Middle frontal gyrus (tissue), 1 donor: ENCODE data around the gene KRT81.
A peak's percentile ranks its signal among the peaks of the same experiment; 100 is the strongest.

Source experiments
- DNase-seq: peaks from one replicate; pipeline ENCODE4 v3.0.0-alpha.2; 2015; ENCODE audit warnings: low spot score; ENCODE audit errors: extremely low spot score

The KRT81 gene

GRCh38 chr12:52291267-52291935 lies at the start of gene KRT81:
TSS of gene KRT81 (minus strand) at chr12:52291534. CDS start at chr12:52291465, 69 bp downstream.
- no peak for DNase-seq

GRCh38 chr12:52338241-52338960 lies 47.1 kb upstream of the KRT81 start:
- DNase-seq = no peak

DNA sequence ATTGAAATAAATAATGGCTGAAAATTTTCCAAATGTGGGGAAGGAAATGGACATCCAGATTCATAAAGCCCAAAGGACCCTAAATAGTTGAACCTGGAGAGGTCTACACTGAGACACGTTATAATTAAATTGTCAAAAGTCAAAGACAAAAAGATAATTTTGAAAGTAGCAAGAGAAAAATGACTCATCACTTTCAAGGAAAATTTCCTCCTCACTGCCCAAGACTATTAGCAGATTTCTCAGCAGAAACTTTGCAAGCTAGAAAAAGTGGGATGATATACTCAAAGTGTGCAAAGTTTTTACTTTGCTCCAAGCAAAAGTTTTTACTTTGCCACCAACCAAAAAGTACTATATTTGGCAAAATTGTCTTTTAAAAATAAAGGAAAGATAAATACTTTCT lies 45.7 kb upstream of the KRT81 start:
- no peak for DNase-seq

DNA sequence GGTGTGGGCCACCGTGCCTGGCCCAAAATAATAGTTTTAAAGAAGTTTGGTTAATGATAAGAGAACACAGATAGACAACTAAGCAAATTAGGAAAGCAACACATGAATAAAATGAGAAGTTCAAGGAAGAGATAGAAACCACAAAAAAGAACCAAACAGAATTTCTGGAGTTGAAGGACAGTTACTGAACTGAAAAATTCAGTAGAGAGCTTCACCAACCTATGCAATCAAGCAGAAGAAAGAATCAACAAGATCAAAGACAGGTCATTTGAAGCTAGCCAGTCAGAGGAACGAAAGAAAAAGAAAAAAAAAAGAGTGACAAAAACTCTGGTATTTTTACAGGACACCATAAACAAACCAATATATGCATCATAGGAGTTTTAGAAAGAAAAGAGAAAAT lies 45.3 kb upstream of the KRT81 start:
- no peak for DNase-seq

DNA sequence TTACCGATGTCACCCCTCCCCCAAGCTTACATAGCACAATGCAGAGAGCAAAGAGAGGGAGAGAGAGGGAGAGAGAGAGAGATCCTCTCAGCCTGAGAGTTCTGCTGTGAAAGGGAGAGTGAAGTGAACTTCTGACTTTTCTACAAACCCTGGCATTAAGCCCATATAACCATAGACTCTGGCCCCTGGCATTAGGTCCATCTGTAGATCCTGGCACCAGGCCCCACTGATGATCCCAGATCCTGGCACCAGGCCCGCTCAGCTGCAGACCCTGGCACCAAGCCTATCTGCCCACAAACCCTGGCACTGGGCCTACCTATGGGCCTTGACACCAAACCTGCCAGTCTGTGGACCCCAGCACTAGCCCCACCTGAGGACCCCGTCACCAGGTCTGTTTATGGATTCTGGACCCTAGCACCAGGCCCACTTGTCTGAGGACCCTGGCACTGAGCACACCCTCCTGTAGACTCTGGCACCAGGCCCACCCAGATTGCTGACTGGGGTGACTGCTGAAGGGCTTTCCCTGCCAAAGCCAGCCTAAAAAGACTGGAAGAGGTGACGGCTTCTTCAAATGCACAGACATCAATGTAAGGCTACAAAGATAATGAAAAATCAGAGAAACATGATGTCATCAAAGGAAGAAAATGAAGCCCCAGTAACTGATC lies 44.4 kb upstream of the KRT81 start:
- DNase-seq = no peak

- no peak for DNase-seq
Observed at GRCh38 chr12:52334185-52334584, 42.9 kb upstream of the KRT81 start.

- DNase-seq = no peak
Observed at GRCh38 chr12:52333321-52333720, 42.0 kb upstream of the KRT81 start.

- no peak for DNase-seq
Observed at GRCh38 chr12:52332381-52332780, 41.0 kb upstream of the KRT81 start.

DNA sequence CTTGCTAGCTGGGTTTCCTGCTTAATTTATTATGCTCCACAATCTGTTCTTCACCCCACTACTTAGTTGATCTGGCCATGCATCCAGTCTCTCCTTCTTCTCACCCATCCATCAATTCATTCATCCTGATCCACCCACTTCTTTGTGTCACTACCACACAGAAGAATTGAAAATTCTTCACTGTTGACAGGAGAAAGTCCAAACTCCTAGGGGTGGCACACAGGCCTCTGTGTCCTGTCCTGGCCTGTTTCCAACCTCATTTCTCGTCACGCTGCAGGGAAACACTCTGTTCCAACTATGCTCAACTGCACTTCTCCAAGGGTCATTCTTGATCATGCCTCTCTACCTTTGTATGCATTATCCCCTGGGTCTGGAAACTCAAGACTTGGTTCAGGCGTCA lies 40.5 kb upstream of the KRT81 start:
- no peak for DNase-seq

DNA sequence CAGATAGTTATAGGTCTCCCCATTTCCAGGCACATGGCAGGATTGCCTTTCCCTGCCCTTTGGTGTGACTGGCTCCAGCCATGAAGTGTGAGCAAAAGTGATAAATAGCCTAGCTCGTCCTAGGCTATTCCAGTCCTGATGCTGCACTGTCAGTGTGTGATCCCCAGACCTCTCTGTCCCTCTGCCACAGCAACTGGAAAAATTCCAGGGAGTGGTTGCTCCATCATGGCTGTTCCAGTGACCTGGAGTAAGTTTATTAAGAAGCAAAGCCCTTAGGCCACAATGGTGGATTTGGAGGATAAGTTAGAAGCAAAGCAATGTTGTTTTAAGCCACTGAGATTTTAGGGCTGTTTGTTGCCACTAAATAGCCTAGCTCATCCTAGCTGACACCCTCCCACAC lies 39.7 kb upstream of the KRT81 start:
- DNase-seq = no peak

GRCh38 chr12:52327830-52328500 lies 36.6 kb upstream of the KRT81 start:
- DNase-seq = no peak

GRCh38 chr12:52327052-52327829 lies 35.9 kb upstream of the KRT81 start:
- DNase-seq = peak; percentile 65

GRCh38 chr12:52324153-52324444 lies 32.8 kb upstream of the KRT81 start:
- DNase-seq = no peak

DNA sequence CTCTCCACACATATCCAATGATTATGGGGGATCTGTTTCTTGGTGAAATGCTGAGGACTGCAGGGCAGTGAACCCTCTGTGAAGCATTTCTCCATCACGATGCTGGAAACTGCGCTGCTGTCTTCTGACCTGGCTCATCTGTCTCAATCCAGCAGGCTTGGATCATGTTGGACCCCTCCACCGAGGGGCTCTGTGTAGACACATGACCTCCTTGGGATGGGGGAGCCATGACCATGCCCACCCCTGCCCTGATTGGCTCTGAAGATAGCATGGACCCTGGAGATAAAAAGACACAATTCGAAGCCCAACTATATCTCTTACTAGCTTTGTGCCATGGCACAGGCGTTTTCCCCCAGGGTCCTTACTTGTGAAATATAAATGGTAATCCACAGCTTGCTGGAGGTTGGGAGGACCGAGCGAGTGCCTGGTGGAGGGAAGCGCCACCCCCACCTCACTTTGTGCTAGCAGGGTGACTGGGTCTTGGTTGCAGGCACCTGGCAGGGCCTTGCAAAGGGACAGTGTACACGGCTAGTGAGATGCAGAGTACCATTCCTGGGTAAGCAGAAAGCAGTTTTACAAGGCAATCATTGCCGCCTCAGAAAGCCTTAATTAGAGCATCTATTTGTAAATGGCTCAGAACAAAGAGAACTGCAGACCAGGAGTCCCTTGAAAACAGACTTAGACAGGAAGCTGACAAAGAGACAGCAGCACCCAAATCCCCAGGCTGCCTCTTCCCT lies 32.2 kb upstream of the KRT81 start:
- DNase-seq = no peak

GRCh38 chr12:52323001-52323400 lies 31.7 kb upstream of the KRT81 start:
- no peak for DNase-seq

GRCh38 chr12:52322069-52322468 lies 30.7 kb upstream of the KRT81 start:
- DNase-seq = no peak

- no peak for DNase-seq
Observed at GRCh38 chr12:52321418-52321817, 30.1 kb upstream of the KRT81 start.

GRCh38 chr12:52320784-52321400 lies 29.6 kb upstream of the KRT81 start, which contains the start of gene KRT83:
TSS of gene KRT83 (minus strand) at chr12:52321398. CDS start at chr12:52321335, 63 bp downstream.
- no peak for DNase-seq

DNA sequence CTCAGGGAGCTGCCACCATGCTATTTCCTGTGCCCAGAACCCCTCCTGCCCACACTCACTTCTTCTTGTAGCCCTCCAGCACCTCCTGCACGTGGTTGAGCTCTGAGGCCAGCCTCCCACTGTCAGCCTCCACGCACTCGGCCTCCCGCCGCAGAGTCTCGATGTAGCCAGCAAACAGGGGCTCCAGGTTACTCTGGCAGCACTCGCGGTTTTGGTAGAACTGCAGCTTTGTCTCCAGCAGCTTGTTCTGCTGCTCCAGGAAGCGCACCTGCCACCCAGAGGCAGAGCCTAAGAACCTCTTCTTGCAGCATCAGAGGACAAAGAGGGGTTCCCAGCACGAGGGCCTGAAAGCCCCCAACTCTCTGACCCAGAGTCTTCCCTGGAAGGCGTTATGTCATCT lies 27.8 kb upstream of the KRT81 start:
- no peak for DNase-seq
